Gastroesophageal sphincter (tissue), 3 donors: ENCODE measurements around the gene KCTD2.

ENCODE experiments used
- CTCF ChIP-seq, 4 experiments: fragments of 200-600 bp in 2 of 4; fragments of 450-650 bp in 2 of 4; sonication (generic) in 1 of 4; IDR thresholded peaks; one replicate each; pipeline ENCODE4 v1.5.1; 2017 to 2019; ENCODE audit warnings: antibody characterized with exemption in 4 of 4, mild to moderate bottlenecking in 2 of 4, moderate library complexity in 2 of 4
- EP300 ChIP-seq: sonication (generic); formaldehyde crosslinking; IDR thresholded peaks from one replicate; pipeline ENCODE4 v1.6.1; 2017; ENCODE audit warnings: antibody characterized with exemption, mild to moderate bottlenecking
- POLR2A ChIP-seq, 2 donors: fragments of 450-650 bp; IDR thresholded peaks; one replicate each; pipeline ENCODE4 v1.6.1; 2017; ENCODE audit warnings: antibody characterized with exemption in 2 of 2, mild to moderate bottlenecking in 2 of 2, moderate library complexity in 1 of 2
- POLR2AphosphoS5 ChIP-seq: sonication (generic); formaldehyde crosslinking; IDR thresholded peaks from one replicate; pipeline ENCODE4 v1.6.1; 2017; ENCODE audit warnings: antibody characterized with exemption

GRCh38 chr17:75102385-75102821, 55.4 kb downstream of the KCTD2 start:
- TF ChIP-seq CTCF (IDR thresholded peaks at IDR 0.05) (no peak), EP300 (no peak), POLR2AphosphoS5 (no peak), POLR2A (IDR thresholded peaks at IDR 0.05) (no peak)
